ENCODE results near the gene C6orf163. TPM values are rescaled to one million over a fixed set of nuclear protein-coding genes. Genes with fewer than 3 reads are reported as not detected.
"Not testable (repeated sequence)": the region's sequence is repeated elsewhere in the genome, so short reads cannot be mapped to it uniquely, and the experiment has no call there.

Gene C6orf163
- total RNA-seq, 2 donors from 2014 or later, result 4.7 to 4.9 TPM

GRCh38 chr6:87319271-87319987, 25.2 kb upstream of the C6orf163 start:
- ATAC-seq (ENCODE audit: insufficient number of reproducible peaks, low FRiP score, low read depth), result no peak
- no peak overlapping the region for H3K4me3 ChIP-seq
- no peak overlapping the region for H3K27ac ChIP-seq
- no peaks in the 10 kb centered on the region for H3K36me3 ChIP-seq
- no peaks in the 10 kb centered on the region for H3K9me3 ChIP-seq
- no peak for DNase-seq (ENCODE audit: low spot score)
- TF ChIP-seq, protein P1, sequence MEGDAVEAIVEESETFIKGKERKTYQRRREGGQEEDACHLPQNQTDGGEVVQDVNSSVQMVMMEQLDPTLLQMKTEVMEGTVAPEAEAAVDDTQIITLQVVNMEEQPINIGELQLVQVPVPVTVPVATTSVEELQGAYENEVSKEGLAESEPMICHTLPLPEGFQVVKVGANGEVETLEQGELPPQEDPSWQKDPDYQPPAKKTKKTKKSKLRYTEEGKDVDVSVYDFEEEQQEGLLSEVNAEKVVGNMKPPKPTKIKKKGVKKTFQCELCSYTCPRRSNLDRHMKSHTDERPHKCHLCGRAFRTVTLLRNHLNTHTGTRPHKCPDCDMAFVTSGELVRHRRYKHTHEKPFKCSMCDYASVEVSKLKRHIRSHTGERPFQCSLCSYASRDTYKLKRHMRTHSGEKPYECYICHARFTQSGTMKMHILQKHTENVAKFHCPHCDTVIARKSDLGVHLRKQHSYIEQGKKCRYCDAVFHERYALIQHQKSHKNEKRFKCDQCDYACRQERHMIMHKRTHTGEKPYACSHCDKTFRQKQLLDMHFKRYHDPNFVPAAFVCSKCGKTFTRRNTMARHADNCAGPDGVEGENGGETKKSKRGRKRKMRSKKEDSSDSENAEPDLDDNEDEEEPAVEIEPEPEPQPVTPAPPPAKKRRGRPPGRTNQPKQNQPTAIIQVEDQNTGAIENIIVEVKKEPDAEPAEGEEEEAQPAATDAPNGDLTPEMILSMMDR (IDR thresholded peaks at IDR 0.05), result no peak
- H3K4me1 ChIP-seq (ENCODE audit: control insufficient read depth in 1 of 2, low read depth in 2 of 2), result peaks cover 0 to 6% of the 10 kb centered on the region in 2 donors
- H3K27me3 ChIP-seq (replicated peaks; ENCODE audit: insufficient read depth), result no peaks in the 10 kb centered on the region

DNA sequence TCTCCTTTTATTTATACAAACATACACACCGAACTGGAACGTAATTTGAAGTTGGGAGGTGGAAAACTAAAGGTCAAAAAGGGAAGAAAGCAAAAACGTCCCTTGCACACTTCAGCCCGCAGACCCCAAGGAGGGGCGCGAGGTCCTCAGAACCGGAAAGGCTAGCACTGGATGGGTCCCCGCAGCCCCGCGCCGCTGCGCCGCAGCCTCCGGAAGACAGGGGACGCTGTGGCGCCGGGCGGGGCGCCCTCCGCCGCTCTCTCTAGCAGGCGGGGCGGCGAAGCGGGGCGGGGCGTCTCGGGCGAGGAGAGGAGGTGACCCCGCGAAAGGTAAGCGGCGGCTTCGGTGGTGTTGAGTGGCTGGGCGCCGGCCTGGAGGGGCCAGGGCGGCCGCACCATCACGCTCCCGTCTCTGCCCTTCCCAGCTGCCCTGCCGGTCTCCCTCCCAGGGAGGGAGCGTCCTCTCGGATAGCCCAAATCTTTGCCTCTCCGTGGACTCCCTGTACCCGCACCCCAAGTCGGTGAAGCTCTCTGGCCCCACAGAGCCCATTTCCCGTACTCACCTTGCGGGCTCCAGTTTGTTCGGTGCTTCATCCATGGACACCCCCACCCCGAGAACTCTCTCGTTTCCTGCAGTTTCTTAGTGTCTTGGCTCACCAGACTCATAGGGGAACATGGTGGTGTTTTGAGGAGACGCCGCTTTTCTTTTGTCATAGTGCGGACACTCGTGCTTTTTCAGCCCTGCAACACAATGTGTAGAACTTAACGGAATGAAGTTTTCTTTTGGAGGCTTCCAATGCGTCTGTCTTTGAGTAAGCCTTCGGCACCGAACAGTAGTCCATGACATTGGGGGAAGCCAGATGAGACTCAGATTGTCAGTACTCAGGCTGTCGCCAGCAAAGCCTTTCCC, 22.1 kb upstream of the C6orf163 start, which contains the start of gene SMIM8:
Gene SMIM8, plus strand, starts transcription at position 285 of the 909 bp plus-strand sequence. CDS start 14,444 bp downstream, outside the sequence.
- TF ChIP-seq, protein P1 (IDR thresholded peaks at IDR 0.05), result peak; percentile 94
- peak within 1 kb of the TSS; percentile 91 for H3K4me3 ChIP-seq
- peaks cover 0 to 6% of the 10 kb centered on the region in 2 donors for H3K4me1 ChIP-seq (ENCODE audit: control insufficient read depth in 1 of 2, low read depth in 2 of 2)
- ATAC-seq (ENCODE audit: insufficient number of reproducible peaks, low FRiP score, low read depth), result peak; percentile 89
- peak; percentile 30 for DNase-seq (ENCODE audit: low spot score)
- peak within 1 kb of the TSS; percentile 55 to 73 for H3K27ac ChIP-seq
- no peaks in the 10 kb centered on the region for H3K27me3 ChIP-seq (replicated peaks; ENCODE audit: insufficient read depth)
- H3K36me3 ChIP-seq, result no peaks in the 10 kb centered on the region
- no peaks in the 10 kb centered on the region for H3K9me3 ChIP-seq

DNA sequence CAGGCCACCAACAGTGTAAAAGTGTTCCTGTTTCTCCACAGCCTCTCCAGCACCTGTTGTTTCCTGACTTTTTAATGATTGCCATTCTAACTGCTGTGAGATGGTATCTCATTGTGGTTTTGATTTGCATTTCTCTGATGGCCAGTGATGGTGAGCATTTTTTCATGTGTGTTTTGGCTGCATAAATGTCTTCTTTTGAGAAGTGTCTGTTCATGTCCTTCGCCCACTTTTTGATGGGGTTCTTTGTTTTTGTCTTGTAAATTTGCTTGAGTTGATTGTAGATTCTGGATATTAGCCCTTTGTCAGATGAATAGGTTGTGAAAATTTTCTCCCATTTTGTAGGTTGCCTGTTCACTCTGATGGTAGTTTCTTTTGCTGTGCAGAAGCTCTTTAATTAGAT, 20.7 kb upstream of the C6orf163 start:
- not testable (repeated sequence) for H3K4me3 ChIP-seq

GRCh38 chr6:87330961-87331360, 13.7 kb upstream of the C6orf163 start:
- TF ChIP-seq, protein P1 (IDR thresholded peaks at IDR 0.05), result no peak
- Histone ChIP-seq H3K27ac (no peak overlapping the region), H3K27me3 (replicated peaks; ENCODE audit: insufficient read depth) (no peaks in the 10 kb centered on the region), H3K9me3 (no peaks in the 10 kb centered on the region), H3K4me1 (ENCODE audit: control insufficient read depth in 1 of 2, low read depth in 2 of 2) (peaks cover 11 to 25% of the 10 kb centered on the region in 2 donors), H3K4me3 (no peak overlapping the region), H3K36me3 (no peaks in the 10 kb centered on the region)
- DNase-seq (ENCODE audit: low spot score) (no peak), ATAC-seq (ENCODE audit: insufficient number of reproducible peaks, low FRiP score, low read depth) (no peak)

More for the DNA sequence above, 20.7 kb upstream of the C6orf163 start:
- not testable (repeated sequence) for ATAC-seq (ENCODE audit: insufficient number of reproducible peaks, low FRiP score, low read depth); H3K27ac ChIP-seq; H3K27me3 ChIP-seq (replicated peaks; ENCODE audit: insufficient read depth); H3K4me1 ChIP-seq (ENCODE audit: control insufficient read depth in 1 of 2, low read depth in 2 of 2); DNase-seq (ENCODE audit: low spot score); H3K9me3 ChIP-seq; H3K36me3 ChIP-seq

- no peak overlapping the region for H3K27ac ChIP-seq
- no peaks in the 10 kb centered on the region for H3K27me3 ChIP-seq (replicated peaks; ENCODE audit: insufficient read depth)
- TF ChIP-seq, protein P1 (IDR thresholded peaks at IDR 0.05), result no peak
- ATAC-seq (ENCODE audit: insufficient number of reproducible peaks, low FRiP score, low read depth) (no peak), DNase-seq (ENCODE audit: low spot score) (no peak)
- H3K9me3 ChIP-seq, result no peaks in the 10 kb centered on the region
- H3K4me3 ChIP-seq, result no peak overlapping the region
- H3K4me1 ChIP-seq (ENCODE audit: control insufficient read depth in 1 of 2, low read depth in 2 of 2), result peaks cover 11 to 25% of the 10 kb centered on the region in 2 donors
- no peaks in the 10 kb centered on the region for H3K36me3 ChIP-seq
Observed at GRCh38 chr6:87333033-87333432, 11.6 kb upstream of the C6orf163 start.
